Neural cell (in vitro differentiated cells): ENCODE results near the gene SNHG17.

Experiments
- CTCF ChIP-seq: fragments of 450-650 bp; IDR thresholded peaks from 2 replicates; pipeline ENCODE4 v1.5.1; 2014; ENCODE audit warnings: antibody characterized with exemption, mild to moderate bottlenecking, moderate library complexity; ENCODE audit not compliant: poor library complexity, severe bottlenecking
- EP300 ChIP-seq: fragments of 450-650 bp; conservative IDR thresholded peaks from 2 replicates; pipeline ENCODE4 v1.6.1; 2014; ENCODE audit warnings: antibody characterized with exemption, mild to moderate bottlenecking, moderate library complexity; ENCODE audit not compliant: poor library complexity, severe bottlenecking
- EZH2 ChIP-seq: fragments of 200-600, 300-800 bp; shearing (Covaris generic), sonication (generic); IDR thresholded peaks from 2 replicates; pipeline ENCODE4 v1.6.1; 2014; ENCODE audit warnings: antibody characterized with exemption, low read length, borderline replicate concordance, mild to moderate bottlenecking; ENCODE audit not compliant: insufficient read depth, poor library complexity, severe bottlenecking
- MXI1 ChIP-seq: fragments of 450-650 bp; conservative IDR thresholded peaks from 2 replicates; pipeline ENCODE4 v1.6.1; 2014; ENCODE audit warnings: antibody characterized with exemption, mild to moderate bottlenecking; ENCODE audit not compliant: poor library complexity, severe bottlenecking
- POLR2AphosphoS5 ChIP-seq: IDR thresholded peaks from 2 replicates; pipeline ENCODE4 v1.6.1; 2012
- RAD21 ChIP-seq: fragments of 450-650 bp; conservative IDR thresholded peaks from 2 replicates; pipeline ENCODE4 v1.6.1; 2014; ENCODE audit warnings: antibody characterized with exemption, mild to moderate bottlenecking, moderate library complexity
- SMC3 ChIP-seq: fragments of 450-650 bp; conservative IDR thresholded peaks from 2 replicates; pipeline ENCODE4 v1.6.1; 2014; ENCODE audit warnings: antibody characterized with exemption, mild to moderate bottlenecking, moderate library complexity; ENCODE audit not compliant: poor library complexity
- TAF1 ChIP-seq: IDR thresholded peaks from 2 replicates; pipeline ENCODE4 v1.6.1; 2012; ENCODE audit warnings: low read depth

- TF ChIP-seq EZH2 (no peak), CTCF (no peak), MXI1 (no peak), EP300 (no peak), SMC3 (no peak), RAD21 (no peak), POLR2AphosphoS5 (no peak), TAF1 (no peak)
Measured at GRCh38 chr20:38477747-38478146, 42.6 kb upstream of the SNHG17 start.
